ENCODE data around the gene CCDC148.
"Not testable (repeated sequence)": the region's sequence is repeated elsewhere in the genome, so short reads cannot be mapped to it uniquely, and the experiment has no call there.

Gene CCDC148

DNA sequence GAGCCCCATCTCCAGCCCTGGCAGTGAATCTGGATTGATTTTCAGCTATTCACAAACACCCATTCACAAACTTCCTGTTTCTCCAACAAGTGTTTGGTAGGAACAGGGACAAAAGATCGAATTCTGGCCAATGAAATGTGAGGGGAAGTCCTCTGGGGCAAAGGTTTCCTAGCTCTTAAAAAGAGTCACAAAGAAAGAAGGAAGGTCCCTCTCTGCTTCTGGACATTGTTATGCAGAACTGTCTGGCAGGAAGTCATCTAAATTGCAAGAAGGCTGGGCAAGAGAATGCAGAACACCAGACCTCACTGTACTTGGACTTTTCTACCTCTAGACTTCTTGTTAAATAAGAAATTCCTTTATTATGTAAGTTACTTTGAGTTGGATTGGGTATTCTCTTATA, 137.3 kb downstream of the CCDC148 start:
- DNase-seq (ENCODE audit: low spot score) = no peak
- no peak for TF ChIP-seq CTCF (IDR thresholded peaks at IDR 0.05; ENCODE audit: extremely low read depth, insufficient read depth, missing control alignments)
- in situ Hi-C loops (cut with MboI; ENCODE audit: low pct_unique_long_range_greater_than_20kb, low sequenced_read_pairs, unreplicated experiment) = no loop called here

- DNase-seq (ENCODE audit: low spot score) = no peak
- TF ChIP-seq CTCF (IDR thresholded peaks at IDR 0.05; ENCODE audit: extremely low read depth, insufficient read depth, missing control alignments) = no peak
- in situ Hi-C loops (cut with MboI; ENCODE audit: low pct_unique_long_range_greater_than_20kb, low sequenced_read_pairs, unreplicated experiment) = no loop called here
These were observed 138.9 kb downstream of the CCDC148 start for GRCh38 chr2:158317642-158318041.

- TF ChIP-seq CTCF (IDR thresholded peaks at IDR 0.05; ENCODE audit: extremely low read depth, insufficient read depth, missing control alignments) = no peak
- no peak for DNase-seq (ENCODE audit: low spot score)
- in situ Hi-C loops (cut with MboI; ENCODE audit: low pct_unique_long_range_greater_than_20kb, low sequenced_read_pairs, unreplicated experiment) = no loop called here
These were observed 140.6 kb downstream of the CCDC148 start for GRCh38 chr2:158315803-158316414.

GRCh38 chr2:158315000-158315399, 141.6 kb downstream of the CCDC148 start:
- TF ChIP-seq CTCF (IDR thresholded peaks at IDR 0.05; ENCODE audit: extremely low read depth, insufficient read depth, missing control alignments) = no peak
- in situ Hi-C loops (cut with MboI; ENCODE audit: low pct_unique_long_range_greater_than_20kb, low sequenced_read_pairs, unreplicated experiment) = no loop called here
- no peak for DNase-seq (ENCODE audit: low spot score)

- no peak for TF ChIP-seq CTCF (IDR thresholded peaks at IDR 0.05; ENCODE audit: extremely low read depth, insufficient read depth, missing control alignments)
- no peak for DNase-seq (ENCODE audit: low spot score)
- in situ Hi-C loops (cut with MboI; ENCODE audit: low pct_unique_long_range_greater_than_20kb, low sequenced_read_pairs, unreplicated experiment) = no loop called here
These were observed 142.8 kb downstream of the CCDC148 start for GRCh38 chr2:158313734-158314133.

DNA sequence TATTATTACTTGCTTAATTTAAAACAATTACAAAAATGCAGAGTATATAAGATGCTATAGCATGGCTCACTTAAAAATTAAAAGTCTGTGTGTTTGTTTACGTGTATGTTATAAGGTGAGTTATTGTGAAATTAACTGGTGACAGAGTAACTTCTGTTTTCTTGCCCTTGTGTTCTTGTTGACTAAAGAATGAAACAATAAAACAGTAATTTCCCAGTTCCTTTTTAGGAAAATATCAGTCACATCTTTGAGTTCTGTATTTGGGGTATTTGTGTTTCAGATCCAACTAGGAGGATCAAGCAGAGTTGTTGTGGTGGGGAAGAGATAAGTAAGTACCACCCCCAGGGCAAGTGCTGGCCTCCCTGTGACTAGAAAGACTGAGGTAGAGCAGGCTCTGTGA, 143.6 kb downstream of the CCDC148 start:
- in situ Hi-C loops (cut with MboI; ENCODE audit: low pct_unique_long_range_greater_than_20kb, low sequenced_read_pairs, unreplicated experiment) = no loop called here
- DNase-seq (ENCODE audit: low spot score) = no peak
- no peak for TF ChIP-seq CTCF (IDR thresholded peaks at IDR 0.05; ENCODE audit: extremely low read depth, insufficient read depth, missing control alignments)

- in situ Hi-C loops (cut with MboI; ENCODE audit: low pct_unique_long_range_greater_than_20kb, low sequenced_read_pairs, unreplicated experiment); DNase-seq (ENCODE audit: low spot score): not testable (repeated sequence)
These were observed 146.1 kb downstream of the CCDC148 start for GRCh38 chr2:158310407-158310806.

Data from GM13977 (cell line).